ENCODE measurements around the gene RAE1. TPM values are rescaled to one million over a fixed set of nuclear protein-coding genes. Genes with fewer than 3 reads are reported as not detected.
A peak's percentile ranks its signal among the peaks of the same experiment; 100 is the strongest.

Gene RAE1
- total RNA-seq, 1 experiment from 2014 or later = 183 TPM

- H3K36me3 ChIP-seq (ENCODE audit: low read depth, low read length) = no peaks in the 10 kb centered on the region
- H3F3A ChIP-seq (ENCODE audit: low read length, unreplicated experiment) = no peaks in the 10 kb centered on the region
- peaks cover 43% of the 10 kb centered on the region for H3K27me3 ChIP-seq (ENCODE audit: low read length)
- ChIA-PET POLR2A (ENCODE audit: unreplicated experiment) (interaction anchor here (0.7 kb wide), 1 partner anchor 142 kb away, joined by 4 read pairs; no protein-coding TSS in a partner anchor), CTCF (no interaction called here)
- no peaks in the 10 kb centered on the region for H4K20me1 ChIP-seq (ENCODE audit: low read length)
- H3K4me3 ChIP-seq (ENCODE audit: low read length) = no peak overlapping the region
- no peak overlapping the region for H3K4me2 ChIP-seq (ENCODE audit: low read length)
- no peaks in the 10 kb centered on the region for H3K79me2 ChIP-seq (ENCODE audit: low read length)
- H2AFZ ChIP-seq (ENCODE audit: low read length) = no peak overlapping the region
- H3K9me2 ChIP-seq (replicated peaks; ENCODE audit: low read length) = no peaks in the 10 kb centered on the region
- H3K9me3 ChIP-seq (ENCODE audit: low read length) = no peaks in the 10 kb centered on the region
- H3K9ac ChIP-seq (ENCODE audit: low read length) = no peak overlapping the region
- ATAC-seq (no peak), DNase-seq (peak; percentile 37)
- no peak overlapping the region for H3K27ac ChIP-seq (ENCODE audit: low read length)
- intact Hi-C loops (cut with micrococcal nuclease) = no loop called here
- BruUV-seq (replicated peaks) = no TSS peak
- TF ChIP-seq, protein P1, sequence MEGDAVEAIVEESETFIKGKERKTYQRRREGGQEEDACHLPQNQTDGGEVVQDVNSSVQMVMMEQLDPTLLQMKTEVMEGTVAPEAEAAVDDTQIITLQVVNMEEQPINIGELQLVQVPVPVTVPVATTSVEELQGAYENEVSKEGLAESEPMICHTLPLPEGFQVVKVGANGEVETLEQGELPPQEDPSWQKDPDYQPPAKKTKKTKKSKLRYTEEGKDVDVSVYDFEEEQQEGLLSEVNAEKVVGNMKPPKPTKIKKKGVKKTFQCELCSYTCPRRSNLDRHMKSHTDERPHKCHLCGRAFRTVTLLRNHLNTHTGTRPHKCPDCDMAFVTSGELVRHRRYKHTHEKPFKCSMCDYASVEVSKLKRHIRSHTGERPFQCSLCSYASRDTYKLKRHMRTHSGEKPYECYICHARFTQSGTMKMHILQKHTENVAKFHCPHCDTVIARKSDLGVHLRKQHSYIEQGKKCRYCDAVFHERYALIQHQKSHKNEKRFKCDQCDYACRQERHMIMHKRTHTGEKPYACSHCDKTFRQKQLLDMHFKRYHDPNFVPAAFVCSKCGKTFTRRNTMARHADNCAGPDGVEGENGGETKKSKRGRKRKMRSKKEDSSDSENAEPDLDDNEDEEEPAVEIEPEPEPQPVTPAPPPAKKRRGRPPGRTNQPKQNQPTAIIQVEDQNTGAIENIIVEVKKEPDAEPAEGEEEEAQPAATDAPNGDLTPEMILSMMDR (conservative IDR thresholded peaks at IDR 0.05; ENCODE audit: low read depth, low read length) = no peak
- no peak for TF ChIP-seq EZH2phosphoT487 (IDR thresholded peaks at IDR 0.05; ENCODE audit: borderline replicate concordance, low read length)
- no peak for TF ChIP-seq EZH2 (IDR thresholded peaks at IDR 0.05; ENCODE audit: low read length, unreplicated experiment)
- H3K4me1 ChIP-seq (ENCODE audit: insufficient read depth, low read length) = peaks cover 15% of the 10 kb centered on the region
Measured at GRCh38 chr20:57323034-57323433, 28.0 kb upstream of the RAE1 start.

GRCh38 chr20:57325632-57326356 is 25.3 kb upstream of the RAE1 start:
- no peaks in the 10 kb centered on the region for H3F3A ChIP-seq (ENCODE audit: low read length, unreplicated experiment)
- H3K27ac ChIP-seq (ENCODE audit: low read length) = no peak overlapping the region
- intact Hi-C loops (cut with micrococcal nuclease) = no loop called here
- peaks cover 15% of the 10 kb centered on the region for H3K4me1 ChIP-seq (ENCODE audit: insufficient read depth, low read length)
- H2AFZ ChIP-seq (ENCODE audit: low read length) = no peak overlapping the region
- H3K4me2 ChIP-seq (ENCODE audit: low read length) = peak overlapping the region; percentile 56
- no peaks in the 10 kb centered on the region for H3K9me2 ChIP-seq (replicated peaks; ENCODE audit: low read length)
- DNase-seq (no peak), ATAC-seq (no peak)
- H4K20me1 ChIP-seq (ENCODE audit: low read length) = no peaks in the 10 kb centered on the region
- BruUV-seq (replicated peaks) = no TSS peak
- TF ChIP-seq, protein P1 (conservative IDR thresholded peaks at IDR 0.05; ENCODE audit: low read depth, low read length) = no peak
- TF ChIP-seq EZH2phosphoT487 (IDR thresholded peaks at IDR 0.05; ENCODE audit: borderline replicate concordance, low read length) (no peak), EZH2 (IDR thresholded peaks at IDR 0.05; ENCODE audit: low read length, unreplicated experiment) (no peak)
- POLR2A ChIA-PET (ENCODE audit: unreplicated experiment) = no interaction called here
- peaks cover 32% of the 10 kb centered on the region for H3K27me3 ChIP-seq (ENCODE audit: low read length)
- no peak overlapping the region for H3K9ac ChIP-seq (ENCODE audit: low read length)
- CTCF ChIA-PET = no interaction called here
- H3K9me3 ChIP-seq (ENCODE audit: low read length) = no peaks in the 10 kb centered on the region
- H3K79me2 ChIP-seq (ENCODE audit: low read length) = no peaks in the 10 kb centered on the region
- H3K4me3 ChIP-seq (ENCODE audit: low read length) = no peak overlapping the region
- H3K36me3 ChIP-seq (ENCODE audit: low read depth, low read length) = no peaks in the 10 kb centered on the region

All from PC-3 (cell line).